ENCODE data around the gene PDC.

DNA sequence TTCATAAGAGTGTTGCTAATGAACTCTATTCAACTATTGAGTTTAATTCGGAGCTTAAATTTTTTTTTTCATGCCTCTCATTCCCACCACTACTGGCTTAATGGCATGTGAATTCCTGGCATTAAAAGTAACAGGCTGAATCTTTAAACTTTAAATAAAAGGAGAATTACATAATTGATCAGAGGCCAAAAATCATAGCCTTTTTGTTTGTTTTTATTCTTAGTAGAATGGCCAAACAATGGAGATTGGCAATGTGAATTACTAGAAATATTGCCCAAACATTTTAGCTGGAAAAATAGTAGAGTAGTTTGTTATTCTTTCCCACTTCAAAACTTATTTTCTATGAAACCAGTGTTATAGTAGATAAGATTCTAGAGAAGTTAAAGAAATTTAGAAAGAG lies 25.1 kb upstream of the PDC start:
- no peak for TF ChIP-seq POLR2A (IDR thresholded peaks at IDR 0.05; ENCODE audit: low read depth, low read length)
- TF ChIP-seq NFIC (IDR thresholded peaks at IDR 0.05; ENCODE audit: low read depth, low read length), result no peak
- TF ChIP-seq CEBPB (IDR thresholded peaks at IDR 0.05; ENCODE audit: borderline replicate concordance in 1 of 2, low read depth in 2 of 2, low read length in 2 of 2), result no peak
- TF ChIP-seq POLR2AphosphoS5 (IDR thresholded peaks at IDR 0.05; ENCODE audit: low read length), result no peak
- TF ChIP-seq, protein P1, sequence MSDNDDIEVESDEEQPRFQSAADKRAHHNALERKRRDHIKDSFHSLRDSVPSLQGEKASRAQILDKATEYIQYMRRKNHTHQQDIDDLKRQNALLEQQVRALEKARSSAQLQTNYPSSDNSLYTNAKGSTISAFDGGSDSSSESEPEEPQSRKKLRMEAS (IDR thresholded peaks at IDR 0.05; ENCODE audit: low read depth, low read length), result no peak
- no peak for TF ChIP-seq TAF1 (IDR thresholded peaks at IDR 0.05; ENCODE audit: borderline replicate concordance, low read depth, low read length)
- TF ChIP-seq BACH1 (IDR thresholded peaks at IDR 0.05; ENCODE audit: borderline replicate concordance), result no peak
